Measurements from ENCODE around the gene NUP37. TPM values are rescaled to one million over a fixed set of nuclear protein-coding genes. Genes with fewer than 3 reads are reported as not detected.
"Not testable (repeated sequence)": the region's sequence is repeated elsewhere in the genome, so short reads cannot be mapped to it uniquely, and the experiment has no call there.

Gene NUP37, protein sequence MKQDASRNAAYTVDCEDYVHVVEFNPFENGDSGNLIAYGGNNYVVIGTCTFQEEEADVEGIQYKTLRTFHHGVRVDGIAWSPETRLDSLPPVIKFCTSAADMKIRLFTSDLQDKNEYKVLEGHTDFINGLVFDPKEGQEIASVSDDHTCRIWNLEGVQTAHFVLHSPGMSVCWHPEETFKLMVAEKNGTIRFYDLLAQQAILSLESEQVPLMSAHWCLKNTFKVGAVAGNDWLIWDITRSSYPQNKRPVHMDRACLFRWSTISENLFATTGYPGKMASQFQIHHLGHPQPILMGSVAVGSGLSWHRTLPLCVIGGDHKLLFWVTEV
- total RNA-seq: 10 to 100 TPM; 13.8 to 14.9 TPM

DNA sequence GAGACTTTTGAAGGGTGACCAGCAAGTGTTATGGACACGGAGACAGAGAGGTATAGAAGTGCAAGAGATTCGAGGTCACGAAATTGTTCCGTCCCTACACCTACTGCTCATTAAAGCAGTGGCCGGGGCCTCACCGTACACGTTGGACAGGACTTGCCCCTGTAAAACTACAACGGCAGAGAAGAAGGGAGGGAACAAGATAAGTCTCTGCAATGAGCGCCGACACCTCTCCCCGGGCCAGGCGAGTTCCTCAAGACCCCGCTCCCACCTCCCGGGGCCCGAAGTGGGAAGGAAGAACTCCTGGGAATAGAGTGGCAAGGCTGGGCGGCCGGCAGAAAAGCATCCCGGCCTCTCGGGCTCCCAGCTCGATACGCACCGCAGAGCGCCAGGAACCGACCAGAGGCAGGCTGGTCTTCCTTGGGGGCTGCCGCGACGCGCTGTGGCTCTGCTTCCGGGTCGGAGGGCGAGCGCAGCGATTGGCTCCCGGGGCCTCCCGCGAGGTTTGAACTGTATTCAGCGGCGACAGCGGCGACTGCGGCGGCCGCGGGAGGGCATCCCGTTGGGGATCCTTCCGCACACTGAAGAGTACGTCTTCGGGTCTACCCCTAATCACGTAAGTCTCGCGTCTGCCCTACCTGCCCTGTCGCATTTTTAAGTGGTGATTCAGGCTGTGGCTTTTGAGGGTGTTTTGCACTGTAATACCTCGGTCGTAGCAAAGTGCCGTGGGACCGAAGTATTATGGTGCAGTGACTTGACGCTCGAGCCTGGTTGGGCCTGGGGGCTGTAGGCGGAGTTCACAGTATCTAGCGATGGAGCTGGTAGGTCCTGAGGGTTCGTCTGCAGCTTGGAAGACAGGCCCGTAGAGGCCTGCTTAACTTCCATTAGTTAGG is at the start of gene NUP37, which contains the start of gene PARPBP:
Gene NUP37 (minus strand): TSS at position 441 of the 890 bp plus-strand sequence. CDS start 1,596 bp downstream, outside the sequence.
Gene PARPBP (plus strand): TSS at position 510 of the 890 bp plus-strand sequence. CDS start 3,706 bp downstream, outside the sequence.
- Histone ChIP-seq H3K27ac (peak within 1 kb of the TSS; percentile 77 to 79), H3K4me1 (ENCODE audit: control insufficient read depth in 1 of 2, low read depth in 2 of 2) (peaks cover 16 to 17% of the 10 kb centered on the region in 2 donors), H3K4me3 (peak within 1 kb of the TSS; percentile 96), H3K36me3 (no peaks in the 10 kb centered on the region), H3K27me3 (replicated peaks; ENCODE audit: insufficient read depth) (no peaks in the 10 kb centered on the region), H3K9me3 (no peaks in the 10 kb centered on the region)
- TF ChIP-seq, protein P1, sequence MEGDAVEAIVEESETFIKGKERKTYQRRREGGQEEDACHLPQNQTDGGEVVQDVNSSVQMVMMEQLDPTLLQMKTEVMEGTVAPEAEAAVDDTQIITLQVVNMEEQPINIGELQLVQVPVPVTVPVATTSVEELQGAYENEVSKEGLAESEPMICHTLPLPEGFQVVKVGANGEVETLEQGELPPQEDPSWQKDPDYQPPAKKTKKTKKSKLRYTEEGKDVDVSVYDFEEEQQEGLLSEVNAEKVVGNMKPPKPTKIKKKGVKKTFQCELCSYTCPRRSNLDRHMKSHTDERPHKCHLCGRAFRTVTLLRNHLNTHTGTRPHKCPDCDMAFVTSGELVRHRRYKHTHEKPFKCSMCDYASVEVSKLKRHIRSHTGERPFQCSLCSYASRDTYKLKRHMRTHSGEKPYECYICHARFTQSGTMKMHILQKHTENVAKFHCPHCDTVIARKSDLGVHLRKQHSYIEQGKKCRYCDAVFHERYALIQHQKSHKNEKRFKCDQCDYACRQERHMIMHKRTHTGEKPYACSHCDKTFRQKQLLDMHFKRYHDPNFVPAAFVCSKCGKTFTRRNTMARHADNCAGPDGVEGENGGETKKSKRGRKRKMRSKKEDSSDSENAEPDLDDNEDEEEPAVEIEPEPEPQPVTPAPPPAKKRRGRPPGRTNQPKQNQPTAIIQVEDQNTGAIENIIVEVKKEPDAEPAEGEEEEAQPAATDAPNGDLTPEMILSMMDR (IDR thresholded peaks at IDR 0.05): no peak
- ATAC-seq (ENCODE audit: insufficient number of reproducible peaks, low FRiP score, low read depth): peak; percentile 79
- peak; percentile 55 for DNase-seq (ENCODE audit: low spot score)

DNA sequence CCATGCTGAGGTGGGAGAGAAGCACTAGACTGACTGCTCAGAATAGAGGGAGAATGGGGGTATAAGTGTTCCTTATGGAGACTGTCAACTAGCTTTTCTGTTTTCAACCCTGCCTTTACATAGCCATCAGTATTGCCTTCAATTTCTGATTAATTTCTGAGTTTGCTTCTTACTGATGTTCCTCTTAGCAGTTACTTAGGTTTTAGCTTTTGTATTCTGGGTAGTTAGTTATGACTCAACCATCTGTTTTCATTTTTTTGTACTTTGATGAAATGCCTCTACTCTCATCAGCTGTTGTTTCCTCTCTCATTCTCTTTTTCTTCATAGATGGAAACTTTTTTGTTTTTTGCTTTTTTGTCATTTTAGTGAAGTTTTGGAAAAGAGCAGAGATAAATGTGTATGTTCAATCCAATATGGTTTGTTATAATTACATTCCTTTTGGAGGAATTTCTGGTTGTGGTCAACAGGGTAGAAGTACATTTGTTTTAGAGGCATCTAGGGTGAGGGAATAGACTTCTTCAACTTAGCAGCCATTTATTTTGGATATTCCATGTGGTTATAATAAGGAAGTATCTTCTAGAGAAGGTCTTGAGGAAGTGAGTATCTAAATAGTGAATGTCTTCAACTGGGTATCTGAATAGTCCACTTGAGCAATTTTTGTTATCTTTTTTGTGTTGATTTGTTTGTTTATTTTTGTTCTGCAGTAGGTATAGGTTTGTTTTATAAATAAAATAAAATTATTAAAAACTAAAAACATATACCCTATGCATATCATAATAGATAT is 48.1 kb upstream of the NUP37 start:
- Histone ChIP-seq H3K27ac (no peak overlapping the region), H3K4me3 (no peak overlapping the region), H3K9me3 (no peaks in the 10 kb centered on the region), H3K36me3 (no peaks in the 10 kb centered on the region), H3K4me1 (ENCODE audit: control insufficient read depth in 1 of 2, low read depth in 2 of 2) (peaks cover 5 to 7% of the 10 kb centered on the region in 2 donors), H3K27me3 (replicated peaks; ENCODE audit: insufficient read depth) (no peaks in the 10 kb centered on the region)
- no peak for ATAC-seq (ENCODE audit: insufficient number of reproducible peaks, low FRiP score, low read depth)
- no peak for DNase-seq (ENCODE audit: low spot score)
- TF ChIP-seq, protein P1 (IDR thresholded peaks at IDR 0.05): no peak

DNA sequence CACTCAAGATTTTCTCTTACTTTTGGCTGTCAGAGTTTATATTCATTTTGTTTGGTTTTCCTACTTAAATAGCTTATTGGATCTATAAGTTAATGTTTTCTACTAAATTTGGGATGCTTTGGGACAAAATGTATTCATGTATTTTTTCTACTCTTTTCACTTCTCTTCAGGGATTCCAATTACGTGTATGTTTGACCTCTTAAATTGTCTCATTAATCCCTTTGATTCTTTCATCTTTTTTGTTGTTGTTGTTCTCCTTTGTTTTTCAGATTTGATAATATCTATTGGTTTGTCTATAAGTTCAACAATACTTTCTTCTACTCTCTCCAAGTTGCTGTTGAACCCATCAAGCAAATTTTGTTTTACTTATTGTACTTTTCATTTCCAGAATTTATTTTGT is 43.5 kb upstream of the NUP37 start:
- H3K4me1 ChIP-seq (ENCODE audit: control insufficient read depth in 1 of 2, low read depth in 2 of 2): no peaks in the 10 kb centered on the region
- no peaks in the 10 kb centered on the region for H3K9me3 ChIP-seq
- ATAC-seq (ENCODE audit: insufficient number of reproducible peaks, low FRiP score, low read depth) (no peak), DNase-seq (ENCODE audit: low spot score) (no peak)
- no peaks in the 10 kb centered on the region for H3K27me3 ChIP-seq (replicated peaks; ENCODE audit: insufficient read depth)
- H3K4me3 ChIP-seq: no peak overlapping the region
- H3K36me3 ChIP-seq: no peaks in the 10 kb centered on the region
- no peak overlapping the region for H3K27ac ChIP-seq
- TF ChIP-seq, protein P1 (IDR thresholded peaks at IDR 0.05): no peak

DNA sequence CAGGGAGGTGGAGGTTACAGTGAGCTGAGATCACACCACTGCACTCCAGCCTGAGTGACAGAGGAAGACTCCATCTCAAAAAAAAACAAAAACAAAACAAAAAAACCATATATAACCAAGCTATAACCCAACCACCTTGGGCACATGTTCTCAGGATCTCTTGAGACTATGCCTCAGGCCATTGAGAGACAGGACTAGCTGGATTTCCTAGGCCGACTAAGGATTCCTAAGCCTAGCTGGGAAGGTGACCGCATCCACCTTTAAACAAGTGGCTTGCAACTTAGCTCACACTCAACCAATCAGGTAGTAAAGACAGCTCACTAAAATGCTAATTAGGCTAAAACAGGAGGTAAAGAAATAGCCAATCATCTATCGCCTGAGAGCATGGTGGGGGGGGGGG is 35.3 kb upstream of the NUP37 start:
- H3K4me1 ChIP-seq (ENCODE audit: control insufficient read depth in 1 of 2, low read depth in 2 of 2); H3K4me3 ChIP-seq; H3K36me3 ChIP-seq; DNase-seq (ENCODE audit: low spot score); ATAC-seq (ENCODE audit: insufficient number of reproducible peaks, low FRiP score, low read depth); H3K27ac ChIP-seq; H3K27me3 ChIP-seq (replicated peaks; ENCODE audit: insufficient read depth); H3K9me3 ChIP-seq: not testable (repeated sequence)

DNA sequence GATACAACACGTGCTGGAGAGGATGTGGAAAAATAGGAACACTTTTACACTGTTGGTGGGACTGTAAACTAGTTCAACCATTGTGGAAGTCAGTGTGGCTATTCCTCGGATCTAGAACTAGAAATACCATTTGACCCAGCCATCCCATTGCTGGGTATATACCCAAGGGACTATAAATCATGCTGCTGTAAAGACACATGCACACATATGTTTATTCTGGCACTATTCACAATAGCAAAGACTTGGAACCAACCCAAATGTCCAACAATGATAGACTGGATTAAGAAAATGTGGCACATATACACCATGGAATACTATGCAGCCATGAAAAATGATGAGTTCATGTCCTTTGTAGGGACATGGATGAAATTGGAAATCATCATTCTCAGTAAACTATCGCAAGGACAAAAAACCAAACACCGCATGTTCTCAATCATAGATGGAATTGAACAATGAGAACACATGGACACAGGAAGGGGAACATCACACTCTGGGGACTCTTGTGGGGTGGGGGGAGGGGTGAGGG is 27.2 kb upstream of the NUP37 start:
- not testable (repeated sequence) for ATAC-seq (ENCODE audit: insufficient number of reproducible peaks, low FRiP score, low read depth); DNase-seq (ENCODE audit: low spot score); H3K9me3 ChIP-seq; H3K36me3 ChIP-seq; H3K27me3 ChIP-seq (replicated peaks; ENCODE audit: insufficient read depth); H3K27ac ChIP-seq; H3K4me3 ChIP-seq; H3K4me1 ChIP-seq (ENCODE audit: control insufficient read depth in 1 of 2, low read depth in 2 of 2)
